BLaER1 (cell line): ENCODE data around the gene NACC2.

ENCODE experiments used
- H3K27ac ChIP-seq: shearing (Covaris generic); formaldehyde crosslinking; 2 replicates; pipeline ENCODE4 v1.8.1; 2022
- H3K27me3 ChIP-seq: shearing (Covaris generic); formaldehyde crosslinking; 2 replicates; pipeline ENCODE4 v1.8.1; 2022
- H3K36me3 ChIP-seq: shearing (Covaris generic); formaldehyde crosslinking; 2 replicates; pipeline ENCODE4 v1.8.1; 2022
- H3K4me1 ChIP-seq: shearing (Covaris generic); formaldehyde crosslinking; 2 replicates; pipeline ENCODE4 v1.8.1; 2022
- H3K4me2 ChIP-seq: shearing (Covaris generic); formaldehyde crosslinking; 2 replicates; pipeline ENCODE4 v1.8.1; 2022
- H3K4me3 ChIP-seq: shearing (Covaris generic); formaldehyde crosslinking; 2 replicates; pipeline ENCODE4 v1.8.1; 2022
- H3K9ac ChIP-seq: shearing (Covaris generic); formaldehyde crosslinking; 2 replicates; pipeline ENCODE4 v1.8.1; 2022
- H3K9me3 ChIP-seq: shearing (Covaris generic); formaldehyde crosslinking; 2 replicates; pipeline ENCODE4 v1.8.1; 2022
- H4K20me1 ChIP-seq: shearing (Covaris generic); formaldehyde crosslinking; 2 replicates; pipeline ENCODE4 v1.8.1; 2022
- Cebpa-rat ChIP-seq: shearing (Covaris generic); IDR thresholded peaks from 2 replicates; pipeline ENCODE4 v1.8.1; 2022

The NACC2 gene

GRCh38 chr9:136138566-136138965 is 43.5 kb upstream of the NACC2 start:
- Histone ChIP-seq H3K9me3 (no peaks in the 10 kb centered on the region), H3K36me3 (no peaks in the 10 kb centered on the region), H3K4me1 (peaks cover 69% of the 10 kb centered on the region), H3K27me3 (peaks cover 21% of the 10 kb centered on the region), H4K20me1 (no peaks in the 10 kb centered on the region), H3K27ac (no peak overlapping the region), H3K9ac (no peak overlapping the region), H3K4me3 (no peak overlapping the region), H3K4me2 (peak overlapping the region; percentile 78)
- no peak for TF ChIP-seq Cebpa-rat

DNA sequence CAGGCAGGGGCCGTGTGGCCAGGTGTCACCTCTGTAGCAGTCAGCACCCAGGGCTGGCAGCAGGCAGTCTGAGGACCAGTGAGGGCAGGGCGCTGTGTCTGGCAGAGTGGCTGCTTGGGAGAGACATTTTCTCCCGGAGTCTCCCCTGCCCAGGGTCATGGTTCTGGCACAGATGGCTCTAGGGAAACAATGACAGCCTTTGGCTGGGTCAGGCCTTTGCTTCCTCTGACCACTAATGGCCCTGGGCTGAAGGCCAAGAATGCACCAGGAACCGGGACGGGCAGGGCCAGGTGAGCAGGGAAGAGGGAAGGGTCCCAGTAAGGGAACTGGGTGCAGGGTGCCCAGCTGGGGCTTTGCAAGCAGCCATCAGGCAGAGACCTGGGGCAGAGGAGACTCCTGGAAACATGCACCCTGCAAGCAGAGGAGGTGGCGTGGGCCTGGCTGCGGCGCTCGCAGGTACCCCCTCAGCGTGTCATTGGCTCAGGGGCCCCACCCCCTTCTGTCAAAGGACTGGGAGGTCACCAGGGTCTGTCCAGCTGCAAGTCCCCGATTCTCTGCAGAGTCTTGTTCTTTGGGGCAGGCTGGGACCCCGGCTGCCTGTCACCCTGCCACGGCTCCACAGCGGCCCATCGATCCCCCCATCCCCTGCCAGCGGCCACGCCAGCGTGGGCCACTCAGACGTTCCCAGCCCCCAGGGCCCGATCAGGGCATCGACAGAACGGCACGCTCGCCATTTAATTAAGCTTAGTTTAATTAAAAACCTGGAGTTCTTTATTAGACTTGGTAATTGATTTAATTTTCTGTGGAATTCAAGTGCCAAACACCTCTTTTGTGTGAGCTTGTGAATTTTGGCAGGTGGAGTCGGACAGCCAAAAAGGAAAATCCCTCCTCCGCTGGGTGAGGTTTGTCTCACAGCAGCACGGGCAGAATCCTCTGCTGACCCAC is 42.5 kb upstream of the NACC2 start:
- H3K4me3 ChIP-seq: no peak overlapping the region
- no peaks in the 10 kb centered on the region for H3K9me3 ChIP-seq
- no peak overlapping the region for H3K27ac ChIP-seq
- H3K9ac ChIP-seq: no peak overlapping the region
- H4K20me1 ChIP-seq: no peaks in the 10 kb centered on the region
- no peaks in the 10 kb centered on the region for H3K36me3 ChIP-seq
- TF ChIP-seq Cebpa-rat: no peak
- H3K27me3 ChIP-seq: peaks cover 28% of the 10 kb centered on the region
- peak overlapping the region; percentile 47 for H3K4me2 ChIP-seq
- peaks cover 65% of the 10 kb centered on the region for H3K4me1 ChIP-seq

DNA sequence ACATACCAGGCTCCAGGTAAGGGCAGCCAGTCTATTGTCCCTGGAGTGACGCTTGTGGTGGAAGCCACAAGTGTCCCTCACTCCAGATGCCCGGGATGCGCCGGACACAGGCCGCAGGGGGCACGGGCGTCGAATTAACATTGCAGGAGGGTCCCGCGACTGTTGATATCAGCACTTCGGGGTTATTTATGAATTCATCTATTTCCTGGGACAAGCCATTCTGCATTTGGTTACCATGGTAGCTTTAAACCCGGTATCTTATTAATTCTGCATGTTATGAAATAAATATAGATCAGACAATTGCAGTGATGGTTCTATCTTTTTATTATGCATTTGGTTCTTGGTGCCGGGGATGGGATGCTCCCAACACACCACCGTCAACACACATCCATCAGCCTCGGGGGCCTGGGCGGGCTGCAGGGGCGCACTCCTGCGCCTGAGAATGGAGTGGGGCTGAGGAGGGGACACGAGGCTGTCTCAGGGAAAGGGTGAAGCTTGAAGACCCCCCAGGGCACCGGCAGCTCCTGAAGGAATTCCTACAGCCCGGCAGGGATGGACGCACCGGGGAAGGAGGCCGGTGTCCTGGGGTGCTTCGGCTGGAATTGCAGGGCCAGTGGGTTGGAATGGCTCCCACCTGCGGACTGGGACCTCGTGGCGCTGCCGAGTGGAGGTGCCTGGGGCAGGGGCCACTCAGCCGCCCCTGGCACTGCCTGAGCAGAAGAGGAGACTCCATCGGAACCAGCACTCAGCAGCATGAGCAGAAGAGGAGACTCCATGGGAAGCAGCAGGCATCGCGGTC is 41.2 kb upstream of the NACC2 start:
- TF ChIP-seq Cebpa-rat: no peak
- Histone ChIP-seq H3K27me3 (peaks cover 41% of the 10 kb centered on the region), H3K9ac (no peak overlapping the region)

DNA sequence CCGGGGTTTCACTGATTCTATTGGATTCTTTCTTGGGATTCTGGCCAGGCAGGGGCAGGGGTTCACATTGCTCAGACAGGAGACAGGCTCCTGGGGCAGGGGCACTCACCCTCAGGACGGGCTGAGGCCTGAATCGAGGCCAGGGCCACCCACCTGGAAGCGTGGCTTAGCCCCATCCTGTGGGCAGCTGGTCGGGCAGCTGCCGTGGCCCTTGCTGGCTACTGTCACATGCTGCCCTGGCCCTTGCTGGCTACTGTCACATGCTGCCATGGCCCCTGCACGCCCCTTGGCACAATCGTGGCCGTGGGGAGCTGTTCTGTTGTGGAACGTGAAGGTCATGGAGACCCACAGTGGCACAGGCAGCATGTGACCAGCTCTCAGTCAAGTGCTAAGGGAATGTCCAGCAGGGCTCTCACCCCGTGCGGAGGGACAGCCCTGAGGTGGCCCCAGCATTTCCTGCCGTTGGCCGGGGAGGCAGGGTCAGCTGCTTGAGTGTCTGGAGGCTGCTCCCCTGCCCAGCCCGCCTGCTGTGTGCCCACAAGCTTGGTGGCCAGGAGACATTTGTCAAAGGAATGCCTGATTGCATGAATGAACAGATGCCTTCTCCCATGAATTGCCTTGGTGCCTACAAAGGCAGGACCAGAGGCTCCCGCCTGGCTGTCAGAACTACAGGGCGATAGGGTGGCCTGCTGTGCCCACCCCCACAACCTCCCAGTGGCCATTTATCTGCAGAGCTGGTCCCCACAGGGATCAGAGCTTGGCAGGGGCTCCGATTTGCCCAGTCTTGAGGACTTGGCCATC is 40.4 kb upstream of the NACC2 start:
- no peak for TF ChIP-seq Cebpa-rat
- no peaks in the 10 kb centered on the region for H3K36me3 ChIP-seq
- H3K4me1 ChIP-seq: peaks cover 47% of the 10 kb centered on the region
- no peaks in the 10 kb centered on the region for H3K9me3 ChIP-seq
- peaks cover 41% of the 10 kb centered on the region for H3K27me3 ChIP-seq
- H3K4me3 ChIP-seq: no peak overlapping the region
- H4K20me1 ChIP-seq: no peaks in the 10 kb centered on the region
- no peak overlapping the region for H3K4me2 ChIP-seq
- H3K27ac ChIP-seq: no peak overlapping the region
- H3K9ac ChIP-seq: no peak overlapping the region

More for the DNA sequence above, 41.2 kb upstream of the NACC2 start:
- no peaks in the 10 kb centered on the region for H4K20me1 ChIP-seq
- H3K9me3 ChIP-seq: no peaks in the 10 kb centered on the region
- peaks cover 55% of the 10 kb centered on the region for H3K4me1 ChIP-seq
- H3K36me3 ChIP-seq: no peaks in the 10 kb centered on the region
- no peak overlapping the region for H3K27ac ChIP-seq
- H3K4me3 ChIP-seq: no peak overlapping the region
- H3K4me2 ChIP-seq: no peak overlapping the region

- Histone ChIP-seq H3K36me3 (no peaks in the 10 kb centered on the region), H3K27me3 (peaks cover 41% of the 10 kb centered on the region), H3K4me1 (peaks cover 38% of the 10 kb centered on the region), H3K4me3 (peak overlapping the region; percentile 61; the same call in 1 of the 2 replicates), H4K20me1 (no peaks in the 10 kb centered on the region), H3K9ac (no peak overlapping the region), H3K4me2 (peak overlapping the region; percentile 90), H3K9me3 (no peaks in the 10 kb centered on the region), H3K27ac (no peak overlapping the region)
- TF ChIP-seq Cebpa-rat: no peak
Observed at GRCh38 chr9:136133959-136134484, 38.9 kb upstream of the NACC2 start.

- peaks cover 32% of the 10 kb centered on the region for H3K4me1 ChIP-seq
- H3K4me2 ChIP-seq: peak overlapping the region; percentile 90
- peaks cover 41% of the 10 kb centered on the region for H3K27me3 ChIP-seq
- H3K9ac ChIP-seq: no peak overlapping the region
- no peaks in the 10 kb centered on the region for H3K36me3 ChIP-seq
- no peak overlapping the region for H3K27ac ChIP-seq
- peak overlapping the region; percentile 61 for H3K4me3 ChIP-seq
- H3K9me3 ChIP-seq: no peaks in the 10 kb centered on the region
- TF ChIP-seq Cebpa-rat: no peak
- no peaks in the 10 kb centered on the region for H4K20me1 ChIP-seq
Observed at GRCh38 chr9:136133191-136133958, 38.3 kb upstream of the NACC2 start.

DNA sequence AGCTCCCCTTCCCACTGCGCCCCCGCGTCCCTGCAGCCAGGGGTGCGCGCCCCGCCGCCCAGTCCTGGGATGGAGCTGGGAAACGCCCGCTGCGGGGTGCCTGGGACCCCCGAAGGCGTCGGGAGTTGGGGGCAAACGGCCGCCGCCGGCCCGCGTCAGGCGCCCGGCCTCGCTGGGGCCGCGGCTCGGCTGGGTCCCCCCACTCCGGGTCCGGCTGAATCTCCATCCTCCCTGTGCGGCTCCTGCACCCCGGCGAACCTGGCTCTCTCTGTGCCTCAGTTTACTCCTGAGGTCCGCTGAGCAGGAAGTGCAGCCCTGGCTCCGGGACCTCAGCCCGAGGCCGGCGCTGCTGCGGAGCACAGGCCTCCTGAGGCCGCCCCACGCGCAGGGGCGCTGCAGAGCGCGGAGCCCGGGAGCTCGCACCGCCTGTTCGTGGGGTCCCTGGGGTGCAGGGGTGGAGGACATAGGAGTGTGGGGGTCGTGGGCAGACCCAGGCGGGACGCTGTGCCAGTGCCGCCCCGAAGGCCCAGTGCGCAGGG is 37.5 kb upstream of the NACC2 start:
- Histone ChIP-seq H3K36me3 (no peaks in the 10 kb centered on the region), H3K27me3 (peaks cover 41% of the 10 kb centered on the region), H3K4me3 (peak overlapping the region; percentile 48; the same call in 1 of the 2 replicates), H3K4me1 (peaks cover 24% of the 10 kb centered on the region), H3K9ac (no peak overlapping the region), H3K4me2 (peak overlapping the region; percentile 72), H3K27ac (no peak overlapping the region), H4K20me1 (no peaks in the 10 kb centered on the region), H3K9me3 (no peaks in the 10 kb centered on the region)
- no peak for TF ChIP-seq Cebpa-rat

GRCh38 chr9:136131629-136132511 is 36.8 kb upstream of the NACC2 start:
- Histone ChIP-seq H3K36me3 (no peaks in the 10 kb centered on the region), H3K27me3 (peaks cover 41% of the 10 kb centered on the region), H3K4me3 (no peak overlapping the region), H3K4me1 (peaks cover 17% of the 10 kb centered on the region), H4K20me1 (no peaks in the 10 kb centered on the region), H3K27ac (no peak overlapping the region), H3K9me3 (no peaks in the 10 kb centered on the region), H3K9ac (no peak overlapping the region), H3K4me2 (peak overlapping the region; percentile 72)
- no peak for TF ChIP-seq Cebpa-rat
